ENCODE results near the gene SEPTIN8.
A peak's percentile ranks its signal among the peaks of the same experiment; 100 is the strongest.

Gene SEPTIN8

DNA sequence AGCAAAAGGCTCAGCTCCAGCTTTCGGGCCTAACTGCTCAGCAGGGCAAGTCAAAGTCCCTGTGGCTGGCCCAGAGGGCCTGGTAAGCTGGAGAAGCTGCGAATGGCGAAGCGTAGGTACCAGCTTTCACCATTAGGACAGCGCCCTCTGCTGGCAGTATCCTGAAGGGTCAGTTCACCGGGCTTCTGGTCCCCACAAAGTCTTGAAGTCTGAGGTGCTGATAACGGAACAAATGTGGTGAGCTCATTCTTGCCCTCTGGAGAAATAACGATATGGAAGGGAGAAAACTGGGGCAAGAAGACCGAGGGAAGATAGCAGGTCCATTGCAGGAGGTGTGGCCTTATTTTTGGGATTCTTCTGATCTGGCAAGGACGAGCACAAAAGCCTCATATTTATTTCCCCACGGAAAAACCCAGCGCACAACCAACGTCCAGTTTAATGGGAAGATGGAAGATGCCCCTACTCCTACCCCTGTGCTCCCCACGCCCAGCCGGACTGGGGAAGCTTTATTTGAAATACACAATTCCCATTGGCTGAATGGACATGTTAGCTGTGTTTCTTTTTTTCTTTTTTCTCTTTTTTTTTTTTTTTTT is 43.2 kb upstream of the SEPTIN8 start:
- no peaks in the 10 kb centered on the region for H3K27me3 ChIP-seq (ENCODE audit: insufficient read depth, low read length, poor library complexity, severe bottlenecking)
- H3K9ac ChIP-seq (ENCODE audit: low read depth, low read length, poor library complexity, severe bottlenecking): no peak overlapping the region
- no peaks in the 10 kb centered on the region for H3K36me3 ChIP-seq (ENCODE audit: insufficient read depth, low read length)
- TF ChIP-seq, protein P1, sequence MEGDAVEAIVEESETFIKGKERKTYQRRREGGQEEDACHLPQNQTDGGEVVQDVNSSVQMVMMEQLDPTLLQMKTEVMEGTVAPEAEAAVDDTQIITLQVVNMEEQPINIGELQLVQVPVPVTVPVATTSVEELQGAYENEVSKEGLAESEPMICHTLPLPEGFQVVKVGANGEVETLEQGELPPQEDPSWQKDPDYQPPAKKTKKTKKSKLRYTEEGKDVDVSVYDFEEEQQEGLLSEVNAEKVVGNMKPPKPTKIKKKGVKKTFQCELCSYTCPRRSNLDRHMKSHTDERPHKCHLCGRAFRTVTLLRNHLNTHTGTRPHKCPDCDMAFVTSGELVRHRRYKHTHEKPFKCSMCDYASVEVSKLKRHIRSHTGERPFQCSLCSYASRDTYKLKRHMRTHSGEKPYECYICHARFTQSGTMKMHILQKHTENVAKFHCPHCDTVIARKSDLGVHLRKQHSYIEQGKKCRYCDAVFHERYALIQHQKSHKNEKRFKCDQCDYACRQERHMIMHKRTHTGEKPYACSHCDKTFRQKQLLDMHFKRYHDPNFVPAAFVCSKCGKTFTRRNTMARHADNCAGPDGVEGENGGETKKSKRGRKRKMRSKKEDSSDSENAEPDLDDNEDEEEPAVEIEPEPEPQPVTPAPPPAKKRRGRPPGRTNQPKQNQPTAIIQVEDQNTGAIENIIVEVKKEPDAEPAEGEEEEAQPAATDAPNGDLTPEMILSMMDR (conservative IDR thresholded peaks at IDR 0.05; ENCODE audit: low read length): peak; percentile 69
- no peak for TF ChIP-seq EZH2phosphoT487 (IDR thresholded peaks at IDR 0.05; ENCODE audit: borderline replicate concordance)
- H3K9me2 ChIP-seq (replicated peaks; ENCODE audit: low read depth, low read length): no peaks in the 10 kb centered on the region
- H3K9me3 ChIP-seq (ENCODE audit: insufficient read depth, low read depth, low read length): no peaks in the 10 kb centered on the region
- H3K4me3 ChIP-seq (ENCODE audit: low read length, poor library complexity, severe bottlenecking): no peak overlapping the region
- no peaks in the 10 kb centered on the region for H3F3A ChIP-seq (ENCODE audit: low read depth)
- no peaks in the 10 kb centered on the region for H3K79me2 ChIP-seq (ENCODE audit: insufficient read depth, low read length)
- no peak overlapping the region for H2AFZ ChIP-seq (ENCODE audit: low read length)
- no peak overlapping the region for H3K4me2 ChIP-seq (ENCODE audit: low read depth, low read length, poor library complexity, severe bottlenecking)
- no peaks in the 10 kb centered on the region for H3K4me1 ChIP-seq (ENCODE audit: insufficient read depth, low read length, poor library complexity, severe bottlenecking)
- H4K20me1 ChIP-seq (ENCODE audit: insufficient read depth, low read length, poor library complexity, severe bottlenecking): no peaks in the 10 kb centered on the region

DNA sequence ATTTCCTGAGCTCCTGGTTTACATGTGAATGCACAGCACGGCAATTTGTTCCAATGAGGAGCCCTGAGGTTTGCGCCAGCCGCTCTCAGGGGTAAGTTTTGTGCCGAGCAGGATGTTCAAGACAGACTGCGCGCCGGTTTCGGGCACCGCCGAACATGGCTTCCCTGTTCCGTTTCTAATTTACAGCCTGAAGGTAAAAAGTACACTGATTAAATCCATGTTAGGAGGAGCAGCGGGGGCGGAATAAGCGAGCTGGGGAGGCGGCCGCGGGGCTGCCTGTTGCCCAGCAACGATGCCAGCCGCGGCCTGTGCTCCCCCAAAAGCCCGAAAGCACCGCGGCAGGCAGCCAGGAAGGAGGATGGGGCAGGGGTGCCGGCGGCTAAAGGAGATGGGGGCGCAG is 42.4 kb upstream of the SEPTIN8 start:
- H3K36me3 ChIP-seq (ENCODE audit: insufficient read depth, low read length): no peaks in the 10 kb centered on the region
- H3K9me2 ChIP-seq (replicated peaks; ENCODE audit: low read depth, low read length): no peaks in the 10 kb centered on the region
- no peak overlapping the region for H3K4me3 ChIP-seq (ENCODE audit: low read length, poor library complexity, severe bottlenecking)
- H3K9ac ChIP-seq (ENCODE audit: low read depth, low read length, poor library complexity, severe bottlenecking): no peak overlapping the region
- no peaks in the 10 kb centered on the region for H3K4me1 ChIP-seq (ENCODE audit: insufficient read depth, low read length, poor library complexity, severe bottlenecking)
- H3K27me3 ChIP-seq (ENCODE audit: insufficient read depth, low read length, poor library complexity, severe bottlenecking): no peaks in the 10 kb centered on the region
- no peak overlapping the region for H2AFZ ChIP-seq (ENCODE audit: low read length)
- no peaks in the 10 kb centered on the region for H3K9me3 ChIP-seq (ENCODE audit: insufficient read depth, low read depth, low read length)
- TF ChIP-seq EZH2phosphoT487 (IDR thresholded peaks at IDR 0.05; ENCODE audit: borderline replicate concordance): no peak
- H3K4me2 ChIP-seq (ENCODE audit: low read depth, low read length, poor library complexity, severe bottlenecking): no peak overlapping the region
- no peaks in the 10 kb centered on the region for H4K20me1 ChIP-seq (ENCODE audit: insufficient read depth, low read length, poor library complexity, severe bottlenecking)
- no peaks in the 10 kb centered on the region for H3F3A ChIP-seq (ENCODE audit: low read depth)
- no peaks in the 10 kb centered on the region for H3K79me2 ChIP-seq (ENCODE audit: insufficient read depth, low read length)

DNA sequence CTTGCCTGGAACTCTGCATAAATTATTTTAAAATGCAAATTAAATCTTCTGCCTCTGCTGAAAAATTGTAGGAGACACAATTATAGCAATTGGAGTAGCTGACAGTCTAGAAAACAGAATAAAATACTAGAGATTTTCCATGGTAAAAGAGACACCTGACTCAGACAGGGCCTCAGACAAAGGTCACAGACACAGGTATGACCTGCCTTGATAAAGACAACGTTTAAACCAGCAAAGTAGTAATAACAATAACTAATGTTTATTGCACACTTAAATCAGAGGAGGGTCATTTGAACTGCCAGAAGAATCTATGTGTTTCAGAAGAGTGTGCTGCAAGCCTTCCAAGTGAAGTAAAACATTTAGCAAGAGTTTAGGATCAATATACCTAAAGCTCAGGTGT is 40.0 kb upstream of the SEPTIN8 start:
- Histone ChIP-seq H3K4me1 (ENCODE audit: insufficient read depth, low read length, poor library complexity, severe bottlenecking) (no peaks in the 10 kb centered on the region), H3K4me2 (ENCODE audit: low read depth, low read length, poor library complexity, severe bottlenecking) (no peak overlapping the region), H3F3A (ENCODE audit: low read depth) (no peaks in the 10 kb centered on the region), H2AFZ (ENCODE audit: low read length) (no peak overlapping the region), H3K4me3 (ENCODE audit: low read length, poor library complexity, severe bottlenecking) (no peak overlapping the region), H3K9me3 (ENCODE audit: insufficient read depth, low read depth, low read length) (no peaks in the 10 kb centered on the region), H3K27me3 (ENCODE audit: insufficient read depth, low read length, poor library complexity, severe bottlenecking) (no peaks in the 10 kb centered on the region), H4K20me1 (ENCODE audit: insufficient read depth, low read length, poor library complexity, severe bottlenecking) (no peaks in the 10 kb centered on the region), H3K36me3 (ENCODE audit: insufficient read depth, low read length) (no peaks in the 10 kb centered on the region), H3K9ac (ENCODE audit: low read depth, low read length, poor library complexity, severe bottlenecking) (no peak overlapping the region), H3K9me2 (replicated peaks; ENCODE audit: low read depth, low read length) (no peaks in the 10 kb centered on the region), H3K79me2 (ENCODE audit: insufficient read depth, low read length) (no peaks in the 10 kb centered on the region)
- no peak for TF ChIP-seq EZH2phosphoT487 (IDR thresholded peaks at IDR 0.05; ENCODE audit: borderline replicate concordance)
- TF ChIP-seq, protein P1 (conservative IDR thresholded peaks at IDR 0.05; ENCODE audit: low read length): no peak

DNA sequence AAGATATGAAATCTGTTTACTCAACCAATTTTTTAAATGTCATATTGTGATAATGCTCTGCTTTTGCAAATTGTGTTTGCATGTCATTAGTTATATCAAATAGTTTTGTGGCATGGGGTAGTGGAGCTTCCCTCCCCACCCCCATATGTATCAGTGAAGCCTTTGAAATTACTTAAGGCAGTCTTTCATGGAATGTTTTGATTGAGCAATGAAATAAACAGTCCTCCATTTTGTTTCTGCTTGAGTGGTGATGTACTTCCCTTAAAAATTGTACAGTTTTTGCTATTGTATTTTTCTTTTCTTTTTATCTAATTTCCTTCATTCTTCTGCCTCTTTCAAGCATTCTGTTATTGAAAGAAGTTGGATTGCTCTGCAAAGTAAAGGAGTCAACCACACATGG is 39.5 kb upstream of the SEPTIN8 start:
- no peaks in the 10 kb centered on the region for H3K9me3 ChIP-seq (ENCODE audit: insufficient read depth, low read depth, low read length)

More for the DNA sequence above, 39.5 kb upstream of the SEPTIN8 start:
- Histone ChIP-seq H3K4me2 (ENCODE audit: low read depth, low read length, poor library complexity, severe bottlenecking) (no peak overlapping the region), H3K36me3 (ENCODE audit: insufficient read depth, low read length) (no peaks in the 10 kb centered on the region), H3K9ac (ENCODE audit: low read depth, low read length, poor library complexity, severe bottlenecking) (no peak overlapping the region), H3K79me2 (ENCODE audit: insufficient read depth, low read length) (no peaks in the 10 kb centered on the region), H3K4me1 (ENCODE audit: insufficient read depth, low read length, poor library complexity, severe bottlenecking) (no peaks in the 10 kb centered on the region), H4K20me1 (ENCODE audit: insufficient read depth, low read length, poor library complexity, severe bottlenecking) (no peaks in the 10 kb centered on the region), H2AFZ (ENCODE audit: low read length) (no peak overlapping the region), H3K27me3 (ENCODE audit: insufficient read depth, low read length, poor library complexity, severe bottlenecking) (no peaks in the 10 kb centered on the region), H3K4me3 (ENCODE audit: low read length, poor library complexity, severe bottlenecking) (no peak overlapping the region), H3F3A (ENCODE audit: low read depth) (no peaks in the 10 kb centered on the region), H3K9me2 (replicated peaks; ENCODE audit: low read depth, low read length) (no peaks in the 10 kb centered on the region)
- TF ChIP-seq, protein P1 (conservative IDR thresholded peaks at IDR 0.05; ENCODE audit: low read length): no peak
